GM12878 (cell line): Measurements from ENCODE around the gene PROM1.

ENCODE experiments used
- CTCF ChIP-seq, 3 experiments: IDR thresholded peaks in 2 of 3; conservative IDR thresholded peaks in 1 of 3; 2 replicates each; pipeline ENCODE4 v1.5.1; 2011; ENCODE audit warnings: low read depth in 3 of 3, low read length in 3 of 3, mild to moderate bottlenecking in 3 of 3, control low read depth in 2 of 3, moderate library complexity in 2 of 3, inconsistent platforms in 1 of 3, mixed read lengths in 1 of 3; ENCODE audit not compliant: control insufficient read depth in 2 of 3, insufficient read depth in 1 of 3; ENCODE audit errors: extremely low read depth in 1 of 3
- POLR2AphosphoS5 ChIP-seq: IDR thresholded peaks from 2 replicates; pipeline ENCODE4 v1.6.1; 2011; ENCODE audit warnings: mild to moderate bottlenecking, low read length, inconsistent platforms
- SREBF1 ChIP-seq: IDR thresholded peaks from 2 replicates; pipeline ENCODE4 v1.6.1; 2012; ENCODE audit warnings: mild to moderate bottlenecking, low read length
- SRF ChIP-seq, 2 experiments: IDR thresholded peaks; 2 replicates each; pipeline ENCODE4 v1.6.1; 2011; ENCODE audit warnings: low read depth in 2 of 2, low read length in 2 of 2, mild to moderate bottlenecking in 1 of 2, moderate library complexity in 1 of 2
- USF1 ChIP-seq: IDR thresholded peaks from 2 replicates; pipeline ENCODE4 v1.6.1; 2011; ENCODE audit warnings: borderline replicate concordance, low read depth, mild to moderate bottlenecking, moderate library complexity, mixed read lengths, low read length; ENCODE audit not compliant: insufficient read depth; ENCODE audit errors: extremely low read length
- ZNF384 ChIP-seq: IDR thresholded peaks from 2 replicates; pipeline ENCODE4 v1.6.1; 2012; ENCODE audit warnings: low read depth, mild to moderate bottlenecking, low read length, improper control_type of control experiment, borderline replicate concordance

GRCh38 chr4:15945516-15945915 lies 138.3 kb downstream of the PROM1 start:
- TF ChIP-seq SRF (IDR thresholded peaks at IDR 0.05; ENCODE audit: low read depth in 2 of 2, low read length in 2 of 2) (no peak), SREBF1 (no peak), USF1 (no peak), ZNF384 (no peak), POLR2AphosphoS5 (no peak), CTCF (IDR thresholded peaks at IDR 0.05 in 2 of 3, conservative IDR thresholded peaks at IDR 0.05 in 1 of 3; ENCODE audit: control insufficient read depth in 2 of 3, extremely low read depth in 1 of 3, insufficient read depth in 1 of 3, low read depth in 3 of 3, low read length in 3 of 3) (no peak)
